Measurements from ENCODE around the gene FABP3.

FABP3 gene

DNA sequence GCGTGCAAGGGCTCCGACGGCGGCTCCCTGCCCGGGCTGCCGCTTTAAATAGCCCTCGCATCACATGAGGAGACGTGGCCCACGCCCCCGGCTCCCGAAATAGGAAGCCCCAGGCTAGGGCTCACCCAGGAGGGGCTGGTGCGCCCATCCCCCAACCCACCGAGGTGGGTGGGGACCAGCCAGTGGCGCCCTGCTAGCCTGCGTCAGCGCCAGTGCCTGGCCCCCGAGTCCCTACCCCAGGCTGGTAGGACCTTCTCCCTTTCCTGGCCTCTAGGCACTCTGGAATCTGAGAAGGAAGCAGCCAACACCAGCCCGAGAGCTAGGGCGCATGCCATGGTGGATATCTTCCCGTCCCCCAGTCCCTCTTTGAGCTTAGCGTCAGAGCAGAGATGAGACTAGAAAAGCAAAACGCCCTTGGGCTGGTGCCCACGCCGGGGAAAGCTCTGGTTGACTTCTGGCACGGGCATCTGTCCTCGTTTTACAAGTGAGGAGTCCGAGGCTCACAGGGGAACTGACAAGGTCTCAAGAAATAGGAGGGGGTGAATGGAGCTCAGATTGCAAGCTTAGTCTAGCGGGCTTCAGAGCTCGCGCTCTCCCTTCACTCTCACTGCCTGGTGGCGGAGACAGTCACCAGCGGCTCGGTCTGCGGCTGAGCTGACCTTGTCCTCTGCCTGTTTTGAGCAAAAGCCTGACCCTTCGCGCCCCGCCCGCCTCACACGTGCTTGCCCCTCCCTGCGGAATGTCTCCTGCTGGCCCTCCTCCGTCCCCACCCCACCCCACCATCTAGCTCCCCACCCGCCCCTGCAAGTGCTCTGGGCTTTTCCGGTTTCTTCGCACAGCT lies at the start of gene FABP3:
TSS of gene FABP3 (minus strand) at position 21 of the 841 bp plus-strand sequence. CDS start 62 bp downstream, outside the sequence.
- no peak for DNase-seq (ENCODE audit: low spot score)

GRCh38 chr1:31421371-31422040 lies 48.6 kb upstream of the FABP3 start:
- DNase-seq (ENCODE audit: low spot score): no peak

GRCh38 chr1:31420716-31421115 lies 47.8 kb upstream of the FABP3 start:
- no peak for DNase-seq (ENCODE audit: low spot score)

DNA sequence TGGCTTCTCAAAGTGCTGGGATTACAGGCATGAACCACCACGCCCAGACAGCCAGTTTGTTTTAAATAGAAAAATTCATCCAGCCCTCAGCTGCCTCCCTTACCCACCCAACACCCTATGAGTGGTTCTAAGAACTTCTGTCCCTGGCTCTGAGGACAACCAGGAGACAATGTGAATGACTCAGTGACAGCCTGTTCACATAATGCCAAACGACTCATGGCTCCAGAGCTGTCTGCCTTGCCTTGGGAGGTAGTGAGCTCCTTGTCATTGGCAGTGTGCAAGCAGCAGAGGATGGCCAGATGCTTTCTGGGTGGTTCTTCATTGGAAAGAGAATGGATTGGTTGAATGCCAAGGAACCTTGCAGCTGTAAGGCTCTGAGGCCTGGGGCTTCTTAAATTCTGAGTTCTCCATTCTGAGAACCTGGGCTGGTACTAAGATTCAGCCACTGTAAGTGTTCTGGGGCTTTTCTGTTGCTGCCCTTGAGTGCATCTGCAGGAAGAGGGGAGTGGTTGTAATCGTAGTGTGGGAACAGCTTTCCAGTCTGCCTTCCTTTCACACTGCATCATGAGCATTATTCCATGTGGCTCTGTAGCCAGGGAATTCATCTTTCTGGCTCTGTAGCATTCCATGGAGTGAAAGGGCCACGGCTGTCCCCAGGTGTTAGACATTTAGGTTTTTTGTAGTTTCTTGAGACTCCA lies 45.9 kb upstream of the FABP3 start:
- no peak for DNase-seq (ENCODE audit: low spot score)

GRCh38 chr1:31417148-31417547 lies 44.3 kb upstream of the FABP3 start:
- no peak for DNase-seq (ENCODE audit: low spot score)

GRCh38 chr1:31416101-31416736 lies 43.3 kb upstream of the FABP3 start:
- DNase-seq (ENCODE audit: low spot score): no peak

DNA sequence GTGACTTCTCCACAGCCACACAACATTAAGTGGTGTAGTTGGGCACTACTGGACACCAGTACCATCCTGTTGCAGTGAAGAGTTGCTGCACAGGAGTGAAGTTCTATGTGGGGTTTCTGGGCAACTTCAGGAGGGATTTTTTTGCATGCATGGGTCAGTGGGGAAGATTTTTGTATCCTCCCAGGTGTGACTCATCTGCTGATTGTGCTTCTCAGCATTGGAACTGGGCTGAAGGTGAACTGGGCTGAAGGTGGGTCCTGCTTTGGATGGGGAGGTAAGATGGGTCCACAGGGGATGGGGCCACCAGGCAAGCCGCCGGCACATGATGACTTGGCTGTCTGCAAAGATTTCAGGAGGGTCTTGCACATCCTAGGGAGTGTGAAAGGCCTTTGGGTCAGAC lies 42.8 kb upstream of the FABP3 start:
- DNase-seq (ENCODE audit: low spot score): no peak

GRCh38 chr1:31414980-31415370 lies 42.1 kb upstream of the FABP3 start:
- DNase-seq (ENCODE audit: low spot score): no peak

DNA sequence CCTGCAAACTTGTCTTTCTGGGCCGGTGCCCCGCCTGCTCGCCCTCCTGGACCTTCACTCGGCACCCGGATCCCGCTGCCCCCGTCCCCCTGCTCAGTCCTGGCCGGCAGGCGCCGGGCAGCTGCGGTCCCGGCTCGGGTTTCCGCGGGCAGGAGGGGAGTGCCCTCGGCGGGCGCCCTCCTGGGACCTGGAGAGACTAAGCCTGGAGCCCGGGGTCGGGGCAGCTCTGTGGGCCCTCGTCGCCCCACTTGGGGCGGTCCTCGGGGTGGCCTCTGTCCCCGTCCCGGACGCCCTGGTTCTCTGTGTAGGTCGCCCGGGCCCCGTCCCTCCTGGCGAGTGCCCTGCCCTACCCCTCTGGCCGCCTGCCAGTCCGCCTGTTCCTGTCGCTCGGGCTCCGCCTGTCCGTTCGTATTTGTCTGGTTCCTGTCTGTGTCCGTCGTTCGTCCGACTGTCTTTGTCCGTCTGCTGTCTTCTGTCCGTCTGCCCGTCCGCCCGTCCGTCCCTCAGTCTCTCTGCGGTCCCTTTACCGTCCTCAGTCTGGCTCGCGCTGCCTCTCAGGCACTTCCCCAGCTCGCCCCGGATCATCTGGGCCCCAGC lies 40.6 kb upstream of the FABP3 start:
- no peak for DNase-seq (ENCODE audit: low spot score)

GRCh38 chr1:31412732-31413404 lies 40.0 kb upstream of the FABP3 start, which contains the start of gene SERINC2:
Gene SERINC2, plus strand, starts transcription at chr1:31413213. Its CDS starts 53 bp downstream, at chr1:31413266.
- DNase-seq (ENCODE audit: low spot score): no peak

DNA sequence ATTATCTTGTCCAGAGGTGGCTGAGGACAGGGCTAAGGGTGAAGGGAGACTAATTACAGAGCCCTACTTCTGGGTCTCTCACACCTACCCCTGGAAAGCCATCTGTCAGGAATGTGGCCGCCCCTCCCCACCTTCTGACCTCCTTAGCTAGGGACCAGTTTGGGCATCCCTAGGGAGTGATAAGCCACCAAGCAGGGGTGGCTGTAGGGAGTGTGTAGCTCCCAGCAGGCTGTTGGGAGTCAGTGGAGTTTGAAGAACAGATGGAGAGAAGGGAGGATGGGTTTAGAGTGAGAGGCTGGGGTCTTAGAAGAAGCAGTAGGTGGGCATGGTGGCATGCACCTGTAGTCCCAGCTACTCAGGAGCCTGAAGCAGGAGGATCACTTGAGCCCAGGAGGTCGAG lies 39.3 kb upstream of the FABP3 start:
- no peak for DNase-seq (ENCODE audit: low spot score)

GRCh38 chr1:31410871-31411270 lies 38.0 kb upstream of the FABP3 start:
- DNase-seq (ENCODE audit: low spot score): no peak

GRCh38 chr1:31409946-31410858 lies 37.3 kb upstream of the FABP3 start:
- DNase-seq (ENCODE audit: low spot score): no peak

- no peak for DNase-seq (ENCODE audit: low spot score)
Observed at GRCh38 chr1:31408788-31409318, 36.0 kb upstream of the FABP3 start.

GRCh38 chr1:31407029-31407626 lies 34.3 kb upstream of the FABP3 start:
- DNase-seq (ENCODE audit: low spot score): no peak

DNA sequence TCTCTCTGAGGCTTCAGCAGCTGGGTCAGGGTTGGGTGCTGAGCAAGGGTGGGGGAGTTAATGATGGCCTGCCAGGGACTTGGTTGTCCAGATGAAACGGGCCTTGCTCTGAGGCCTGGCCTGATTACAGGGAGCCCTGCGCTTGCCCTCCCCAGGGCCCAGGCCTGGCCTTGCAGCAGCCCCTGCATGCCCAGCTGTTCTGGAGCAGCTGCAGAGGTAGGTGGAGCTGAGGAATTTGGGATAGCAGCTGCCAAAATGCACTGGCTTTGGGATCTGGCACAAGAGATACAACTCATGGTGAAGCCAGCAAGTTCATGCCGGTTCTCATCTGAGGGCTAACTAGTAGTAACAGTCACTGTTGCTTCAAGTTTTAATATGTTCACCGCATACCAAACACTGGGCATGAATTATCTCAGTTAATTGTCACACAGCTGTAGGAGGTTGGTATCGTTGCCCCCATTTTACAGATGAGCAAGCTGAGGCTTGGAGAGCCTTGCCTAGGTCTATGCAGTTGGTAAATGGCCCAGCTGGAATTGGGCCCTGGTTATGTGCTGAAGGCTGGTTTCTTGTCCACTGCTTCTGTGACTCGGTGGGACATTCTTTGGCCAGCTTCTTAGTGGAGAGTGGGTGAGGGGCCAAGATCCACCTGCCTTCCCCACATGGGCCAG lies 32.8 kb upstream of the FABP3 start:
- no peak for DNase-seq (ENCODE audit: low spot score)

- no peak for DNase-seq (ENCODE audit: low spot score)
Observed at GRCh38 chr1:31401241-31401640, 28.4 kb upstream of the FABP3 start.

- no peak for DNase-seq (ENCODE audit: low spot score)
Observed at GRCh38 chr1:31400393-31400792, 27.5 kb upstream of the FABP3 start.

DNA sequence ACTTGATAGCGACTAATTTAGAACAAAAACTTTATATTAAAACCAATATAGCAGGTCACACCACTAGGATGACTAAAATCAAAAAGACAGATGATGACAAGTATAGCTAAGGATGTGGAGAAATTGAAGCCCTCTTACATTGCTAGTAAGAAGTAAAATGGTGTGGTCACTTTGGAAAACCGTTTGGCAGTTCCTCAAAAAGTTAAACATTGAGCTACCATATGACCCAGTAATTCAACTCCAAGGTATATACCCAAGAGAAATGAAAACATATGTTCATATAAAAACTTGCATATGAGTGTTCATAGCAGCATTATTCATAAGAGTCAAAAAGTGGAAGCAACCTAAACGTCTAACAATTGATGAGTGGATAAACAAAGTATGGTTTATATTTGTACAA lies 27.1 kb upstream of the FABP3 start:
- DNase-seq (ENCODE audit: low spot score): no peak

Measured in CD4-positive, alpha-beta T cell treated with Interleukin-6 at 100 ng/mL for 8 hours (primary cell).